ENCODE results near the gene MPL. TPM values are rescaled to one million over a fixed set of nuclear protein-coding genes. Genes with fewer than 3 reads are reported as not detected.

MPL gene
- total RNA-seq (2014; rRNA removed; shearing (Covaris generic)) (not detected in 2 replicates), polyA plus RNA-seq (2016; fragmentation: Nextera tagmentation; extraction: Ambion mirVana) (not detected in 2 replicates)

GRCh38 chr1:43337588-43337987 lies at the start of gene MPL:
TSS of gene MPL (plus strand) at chr1:43337818. CDS start at chr1:43337849, 31 bp downstream.
- no peaks in the 10 kb centered on the region for H3K4me1 ChIP-seq (ENCODE audit: insufficient read depth)
- H3F3A ChIP-seq (ENCODE audit: insufficient read depth) = no peaks in the 10 kb centered on the region
- H3K4me2 ChIP-seq (ENCODE audit: unreplicated experiment) = no peak within 1 kb of the TSS
- H3K9me2 ChIP-seq (ENCODE audit: insufficient read depth) = no peaks in the 10 kb centered on the region
- in situ Hi-C loops (cut with MboI) = no loop called here
- no peak within 1 kb of the TSS for H3K9ac ChIP-seq
- WGBS, 2 experiments (ENCODE audit: low coverage in 1 of 2, low lambda C conversion rate in 2 of 2, missing lambda C conversion rate in 2 of 2) = 62 to 71% methylated on average over 2 to 3 of the region's 3 CpGs
- H3K4me3 ChIP-seq = no peak within 1 kb of the TSS
- no peaks in the 10 kb centered on the region for H3K36me3 ChIP-seq (ENCODE audit: low read depth)
- no peaks in the 10 kb centered on the region for H3K79me2 ChIP-seq (ENCODE audit: insufficient read depth)
- H3K27ac ChIP-seq = no peak within 1 kb of the TSS
- no peaks in the 10 kb centered on the region for H4K20me1 ChIP-seq (ENCODE audit: insufficient read depth)
- no peak for DNase-seq
- TF ChIP-seq EZH2 (IDR thresholded peaks at IDR 0.05; ENCODE audit: insufficient read depth, poor library complexity, severe bottlenecking) (no peak), EZH2phosphoT487 (IDR thresholded peaks at IDR 0.05; ENCODE audit: insufficient read depth, low read depth) (no peak)
- no peaks in the 10 kb centered on the region for H3K27me3 ChIP-seq (replicated peaks; ENCODE audit: insufficient read depth)
- H2AFZ ChIP-seq = no peak within 1 kb of the TSS
- no peaks in the 10 kb centered on the region for H3K9me3 ChIP-seq (ENCODE audit: low read depth)

- in situ Hi-C loops (cut with MboI) = no loop called here
Observed at GRCh38 chr1:43288058-43288784, 49.4 kb upstream of the MPL start.

DNA sequence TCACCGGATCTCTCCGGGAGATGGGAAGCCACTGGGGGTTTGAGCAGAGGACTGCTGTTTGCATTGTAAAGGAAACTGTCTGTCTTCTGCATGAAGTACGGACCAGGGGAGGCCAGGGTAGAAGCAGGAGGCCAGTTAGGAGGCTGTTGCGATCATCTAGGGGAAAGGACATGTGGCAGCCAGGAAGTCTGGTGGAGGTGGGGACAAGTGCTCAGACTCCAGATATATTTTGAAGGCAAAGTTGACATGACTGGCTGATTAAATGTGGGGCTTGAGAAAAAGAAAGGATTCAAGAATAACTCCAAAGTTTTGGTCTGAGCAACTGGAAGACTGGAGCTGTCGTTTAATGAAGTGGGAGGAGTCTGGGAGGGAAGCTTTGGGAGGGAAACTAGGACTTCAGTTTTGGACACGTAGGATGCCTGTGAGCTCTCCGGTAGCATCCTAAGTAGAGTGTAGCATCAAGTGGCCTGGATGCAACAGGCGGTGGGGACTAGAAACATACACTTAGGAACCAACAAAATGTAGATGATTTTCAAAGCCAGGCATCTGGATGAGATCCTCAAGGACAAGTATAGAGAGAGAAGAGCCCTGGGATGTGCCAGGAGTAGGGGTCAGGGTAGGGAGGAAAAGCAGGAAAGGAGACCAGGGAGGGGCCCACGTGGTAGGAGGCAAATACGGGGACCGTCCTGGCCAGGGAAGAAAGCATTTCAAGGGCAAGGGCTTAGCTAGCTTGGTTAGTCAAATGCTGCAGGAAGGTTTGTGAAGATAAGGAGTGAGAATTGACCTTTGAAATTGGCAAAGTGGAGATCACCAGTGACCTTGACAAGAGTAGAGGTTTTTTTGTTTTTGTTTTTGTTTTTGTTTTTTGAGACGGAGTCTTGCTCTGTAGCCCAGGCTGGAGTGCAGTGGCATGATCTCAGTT lies 48.6 kb upstream of the MPL start:
- no peak overlapping the region for H3K9ac ChIP-seq
- no peaks in the 10 kb centered on the region for H3F3A ChIP-seq (ENCODE audit: insufficient read depth)
- no peaks in the 10 kb centered on the region for H3K9me3 ChIP-seq (ENCODE audit: low read depth)
- H3K36me3 ChIP-seq (ENCODE audit: low read depth) = no peaks in the 10 kb centered on the region
- no peak overlapping the region for H3K4me2 ChIP-seq (ENCODE audit: unreplicated experiment)
- no peak overlapping the region for H3K4me3 ChIP-seq
- H3K27me3 ChIP-seq (replicated peaks; ENCODE audit: insufficient read depth) = peaks cover 9% of the 10 kb centered on the region
- DNase-seq = no peak
- TF ChIP-seq EZH2phosphoT487 (IDR thresholded peaks at IDR 0.05; ENCODE audit: insufficient read depth, low read depth) = no peak
- no peak for TF ChIP-seq EZH2 (IDR thresholded peaks at IDR 0.05; ENCODE audit: insufficient read depth, poor library complexity, severe bottlenecking)
- H3K79me2 ChIP-seq (ENCODE audit: insufficient read depth) = no peaks in the 10 kb centered on the region
- no peaks in the 10 kb centered on the region for H3K9me2 ChIP-seq (ENCODE audit: insufficient read depth)
- in situ Hi-C loops (cut with MboI) = no loop called here
- H3K27ac ChIP-seq = no peak overlapping the region
- H3K4me1 ChIP-seq (ENCODE audit: insufficient read depth) = no peaks in the 10 kb centered on the region
- H4K20me1 ChIP-seq (ENCODE audit: insufficient read depth) = no peaks in the 10 kb centered on the region
- H2AFZ ChIP-seq = no peak overlapping the region
- WGBS, 2 experiments (ENCODE audit: low coverage in 1 of 2, low lambda C conversion rate in 2 of 2, missing lambda C conversion rate in 2 of 2) = 58 to 61% methylated on average over 12 of the region's 12 CpGs

More at GRCh38 chr1:43288058-43288784, 49.4 kb upstream of the MPL start:
- Histone ChIP-seq H3K79me2 (ENCODE audit: insufficient read depth) (no peaks in the 10 kb centered on the region), H3K27me3 (replicated peaks; ENCODE audit: insufficient read depth) (peaks cover 9% of the 10 kb centered on the region), H3K4me2 (ENCODE audit: unreplicated experiment) (no peak overlapping the region), H3K27ac (no peak overlapping the region), H3K9ac (no peak overlapping the region), H3K4me1 (ENCODE audit: insufficient read depth) (no peaks in the 10 kb centered on the region), H2AFZ (no peak overlapping the region), H3F3A (ENCODE audit: insufficient read depth) (no peaks in the 10 kb centered on the region), H3K9me2 (ENCODE audit: insufficient read depth) (no peaks in the 10 kb centered on the region), H3K9me3 (ENCODE audit: low read depth) (no peaks in the 10 kb centered on the region), H3K4me3 (no peak overlapping the region), H3K36me3 (ENCODE audit: low read depth) (no peaks in the 10 kb centered on the region), H4K20me1 (ENCODE audit: insufficient read depth) (no peaks in the 10 kb centered on the region)
- WGBS, 2 experiments (ENCODE audit: low coverage in 1 of 2, low lambda C conversion rate in 2 of 2, missing lambda C conversion rate in 2 of 2) = 79 to 84% methylated on average over 9 of the region's 9 CpGs
- TF ChIP-seq EZH2phosphoT487 (IDR thresholded peaks at IDR 0.05; ENCODE audit: insufficient read depth, low read depth) (no peak), EZH2 (IDR thresholded peaks at IDR 0.05; ENCODE audit: insufficient read depth, poor library complexity, severe bottlenecking) (no peak)
- DNase-seq = no peak

DNA sequence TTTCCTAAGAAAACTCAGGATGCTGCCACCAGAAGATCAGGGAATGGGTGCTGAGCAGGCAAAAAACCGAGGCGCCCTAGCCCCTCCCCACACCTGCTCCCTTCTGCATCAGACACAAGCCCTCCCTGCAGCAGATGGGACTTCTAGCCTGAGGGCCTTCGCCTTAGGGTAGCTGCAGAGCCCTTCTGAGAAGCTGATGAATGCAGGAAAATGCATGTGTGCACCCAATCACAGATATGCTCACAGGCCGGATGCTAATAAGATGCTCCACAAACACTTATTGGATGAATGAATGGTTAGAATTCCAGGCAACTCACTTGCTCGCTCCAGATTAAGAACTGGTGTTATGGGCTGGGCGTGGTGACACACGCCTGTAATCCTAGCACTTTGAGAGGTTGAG lies 45.4 kb upstream of the MPL start:
- WGBS, 2 experiments (ENCODE audit: low coverage in 1 of 2, low lambda C conversion rate in 2 of 2, missing lambda C conversion rate in 2 of 2) = 50 to 55% methylated on average over 7 of the region's 7 CpGs
- Histone ChIP-seq H4K20me1 (ENCODE audit: insufficient read depth) (no peaks in the 10 kb centered on the region), H3K9me2 (ENCODE audit: insufficient read depth) (no peaks in the 10 kb centered on the region), H3K27ac (no peak overlapping the region), H3F3A (ENCODE audit: insufficient read depth) (no peaks in the 10 kb centered on the region), H3K9ac (no peak overlapping the region), H3K36me3 (ENCODE audit: low read depth) (no peaks in the 10 kb centered on the region), H3K27me3 (replicated peaks; ENCODE audit: insufficient read depth) (peaks cover 9% of the 10 kb centered on the region), H3K79me2 (ENCODE audit: insufficient read depth) (no peaks in the 10 kb centered on the region), H3K4me1 (ENCODE audit: insufficient read depth) (no peaks in the 10 kb centered on the region), H3K4me2 (ENCODE audit: unreplicated experiment) (no peak overlapping the region), H3K4me3 (no peak overlapping the region), H2AFZ (no peak overlapping the region), H3K9me3 (ENCODE audit: low read depth) (no peaks in the 10 kb centered on the region)
- TF ChIP-seq EZH2phosphoT487 (IDR thresholded peaks at IDR 0.05; ENCODE audit: insufficient read depth, low read depth) (no peak), EZH2 (IDR thresholded peaks at IDR 0.05; ENCODE audit: insufficient read depth, poor library complexity, severe bottlenecking) (no peak)
- no peak for DNase-seq
- in situ Hi-C loops (cut with MboI) = no loop called here

Measured in GM23248 (cell line).